ENCODE data around the gene ZNF831.

GRCh38 chr20:59150821-59151251, 12.8 kb upstream of the ZNF831 start:
- TF ChIP-seq CTCF (IDR thresholded peaks at IDR 0.05) (no peak), POLR2A (IDR thresholded peaks at IDR 0.05) (no peak)

Data from heart left ventricle (tissue), 13 donors.